Activated T-cell treated with anti-CD3 and anti-CD28 coated beads for 1 hour (primary cell): ENCODE measurements around the gene CCT3.
A peak's percentile ranks its signal among the peaks of the same experiment; 100 is the strongest.
"Not testable (repeated sequence)": the region's sequence is repeated elsewhere in the genome, so short reads cannot be mapped to it uniquely, and the experiment has no call there.

Experiments used
- DNase-seq: peaks from one replicate; pipeline ENCODE4 v3.0.0-alpha.2; 2020; ENCODE audit warnings: low read depth

CCT3 gene

DNA sequence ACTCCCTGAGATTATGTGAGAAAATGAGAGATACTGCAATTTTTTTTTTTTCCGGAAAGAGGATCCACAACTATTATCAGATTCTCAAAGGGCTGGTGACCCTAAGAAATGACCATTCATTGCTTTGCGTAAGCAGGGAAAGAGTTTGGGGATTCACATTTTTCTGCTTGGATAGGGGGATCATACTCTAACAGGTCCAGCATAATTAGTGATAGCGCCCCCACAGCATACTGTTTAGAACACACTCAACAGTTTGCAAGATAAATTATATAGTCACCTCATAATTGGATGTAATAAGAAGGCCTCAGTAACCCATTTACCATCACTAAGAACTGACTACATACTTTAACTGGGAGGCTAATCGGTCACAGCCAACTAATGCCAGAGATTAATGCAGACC lies 1.9 kb downstream of the CCT3 start:
- DNase-seq, result no peak

DNA sequence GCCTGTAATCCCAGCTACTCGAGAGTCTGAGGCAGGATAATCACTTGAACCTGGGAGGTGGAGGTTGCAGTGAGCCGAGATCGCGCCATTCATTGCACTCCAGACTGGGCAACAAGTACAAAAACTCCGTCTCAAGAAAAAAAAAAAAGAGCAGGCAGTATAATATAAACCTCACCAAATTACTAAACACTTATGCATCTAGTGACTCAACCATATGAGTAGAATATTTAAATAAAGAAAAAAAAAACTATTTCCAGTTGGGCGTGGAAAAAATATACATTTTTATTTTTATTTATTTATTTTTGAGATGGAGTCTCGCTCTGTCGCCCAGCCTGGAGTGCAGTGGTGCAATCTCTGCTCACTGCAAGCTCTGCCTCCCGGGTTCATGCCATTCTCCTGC lies 14.9 kb downstream of the CCT3 start:
- DNase-seq, result not testable (repeated sequence)

DNA sequence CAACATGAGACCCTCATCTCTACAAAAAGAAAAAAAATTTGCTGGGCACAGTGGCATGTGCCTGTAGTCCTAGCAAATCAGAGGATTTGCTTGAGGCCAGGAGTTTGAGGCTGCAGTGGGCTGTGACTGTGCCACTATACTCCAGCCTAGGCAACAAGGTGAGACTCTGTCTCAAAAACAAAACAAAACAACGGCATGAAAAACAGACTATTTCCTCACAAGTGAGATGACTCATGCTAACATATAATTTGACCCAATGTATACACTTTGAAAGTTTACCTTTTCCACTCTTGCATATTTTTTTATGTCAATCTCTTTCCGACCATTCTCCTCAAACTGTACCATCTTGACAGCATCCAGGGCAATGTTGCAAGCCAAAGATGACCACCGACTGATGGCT lies 17.5 kb downstream of the CCT3 start:
- DNase-seq, result no peak

DNA sequence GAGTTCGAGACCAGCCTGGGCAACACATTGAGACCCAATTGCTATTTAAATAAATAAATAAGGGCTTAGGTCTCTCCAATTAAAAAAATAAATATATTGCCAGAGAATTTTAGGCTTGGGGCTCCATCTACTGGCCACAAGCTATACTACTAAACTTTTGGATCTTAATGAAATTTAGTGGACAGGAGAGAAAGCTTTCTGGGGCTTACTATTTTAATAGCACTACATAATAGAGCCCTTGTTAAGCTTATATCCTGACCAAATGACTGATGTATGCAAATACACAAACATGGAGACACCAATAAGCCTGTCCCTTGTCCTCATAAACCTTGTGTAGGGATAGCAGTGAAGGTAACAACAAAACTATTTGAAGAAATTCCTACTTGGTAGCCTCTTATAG lies 18.4 kb downstream of the CCT3 start:
- no peak for DNase-seq

GRCh38 chr1:156316909-156317308 lies 21.2 kb downstream of the CCT3 start:
- DNase-seq, result no peak

DNA sequence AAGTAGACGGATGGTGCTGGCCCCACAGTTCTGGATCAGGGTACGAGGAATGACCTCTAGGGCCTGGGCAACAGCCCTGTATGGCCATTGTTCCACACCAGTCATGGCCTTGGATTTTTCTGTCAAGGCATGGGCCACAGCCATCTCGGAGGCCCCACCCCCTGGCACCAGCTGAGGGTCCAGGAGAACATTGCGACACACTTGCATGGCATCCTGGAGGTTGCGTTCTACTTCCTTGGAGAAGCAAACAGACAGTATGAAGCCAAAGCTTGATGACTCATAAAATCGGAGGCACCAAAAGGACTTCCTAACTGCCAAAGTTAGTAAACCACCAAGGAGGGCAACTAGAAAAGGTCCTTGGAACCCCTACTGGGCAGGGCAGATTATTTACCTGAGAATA lies 27.1 kb downstream of the CCT3 start:
- DNase-seq, result no peak

- DNase-seq, result no peak
These were observed 30.0 kb downstream of the CCT3 start for GRCh38 chr1:156308078-156308477.

GRCh38 chr1:156305215-156305614 lies 32.9 kb downstream of the CCT3 start:
- no peak for DNase-seq

DNA sequence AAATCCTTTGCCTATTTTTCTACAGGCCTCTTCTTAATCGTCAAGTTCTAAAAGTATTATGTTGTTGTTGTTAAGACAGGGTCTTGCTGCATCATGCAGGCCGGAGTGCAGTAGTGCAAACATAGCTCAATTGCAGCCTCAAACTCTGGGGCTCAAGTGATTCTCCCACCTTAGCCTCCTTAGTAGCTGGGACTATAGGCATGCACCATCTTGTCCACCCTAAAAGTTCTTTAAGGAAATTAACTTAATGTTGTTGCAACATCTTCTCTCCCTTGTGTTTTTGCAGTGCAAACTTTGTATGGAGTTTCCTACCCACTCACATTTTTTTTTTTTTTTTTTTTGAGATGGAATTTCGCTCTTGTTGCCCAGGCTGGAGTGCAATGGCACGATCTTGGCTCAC lies 34.9 kb downstream of the CCT3 start:
- DNase-seq, result no peak

DNA sequence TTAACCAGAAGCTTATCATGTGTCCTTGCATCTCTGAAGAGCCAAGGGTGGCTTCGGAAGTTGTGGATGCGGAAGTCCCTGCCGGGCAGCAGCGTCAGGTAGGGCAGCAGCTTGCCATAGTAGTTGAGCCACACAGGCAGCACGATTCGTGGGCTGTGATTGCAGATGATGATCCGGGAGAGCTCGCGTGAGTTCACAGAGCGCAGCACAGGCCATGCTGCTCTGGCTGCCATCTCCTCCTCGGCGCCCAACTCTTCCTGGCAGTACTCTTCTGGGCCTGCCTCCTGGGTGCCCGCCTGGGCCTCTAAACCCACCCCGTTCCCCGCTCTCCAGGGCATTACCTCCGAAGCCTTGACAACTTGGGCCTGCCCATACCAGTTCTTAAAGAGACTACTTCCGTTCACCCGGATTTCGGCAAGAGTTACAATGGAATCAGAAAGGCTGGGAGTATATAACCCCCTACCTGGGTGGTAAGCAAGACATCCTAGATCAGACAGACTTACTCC lies 39.2 kb downstream of the CCT3 start, which contains the start of gene VHLL:
Gene VHLL (minus strand): TSS at position 456 of the 506 bp plus-strand sequence. CDS start 118 bp downstream, at position 338.
- DNase-seq, result no peak

DNA sequence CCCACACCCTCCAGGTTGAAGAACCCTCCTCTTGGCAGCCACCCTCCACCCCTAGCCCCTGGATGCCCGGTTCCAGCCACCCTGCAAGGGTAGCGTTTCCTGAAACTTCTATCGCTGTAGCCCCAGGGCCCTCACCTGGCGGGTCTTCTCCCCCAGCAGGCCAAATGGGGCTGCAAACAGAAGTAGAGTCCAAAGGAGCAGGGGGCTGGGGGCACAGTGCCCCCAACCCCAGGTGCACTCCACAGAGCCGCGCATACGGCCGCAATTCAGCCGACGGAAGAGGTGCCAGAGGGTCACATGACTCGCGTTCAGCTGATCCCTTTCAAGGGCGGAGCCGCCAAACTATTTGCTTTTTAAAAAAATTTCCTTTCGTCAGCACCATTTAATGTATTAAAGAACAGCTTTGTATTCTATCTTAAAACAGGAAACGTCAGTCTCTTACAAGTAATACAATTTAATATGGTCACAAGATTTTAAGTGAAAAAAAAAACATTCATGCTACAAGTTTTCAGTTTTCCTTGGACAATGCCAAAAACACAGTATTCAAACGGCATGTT lies 42.6 kb downstream of the CCT3 start, which contains the start of gene GLMP:
Gene GLMP (minus strand): TSS at position 289 of the 557 bp plus-strand sequence. CDS start 34 bp downstream, at position 255.
- peak; percentile 41 for DNase-seq

- DNase-seq, result no peak
These were observed 44.2 kb downstream of the CCT3 start for GRCh38 chr1:156293895-156294294.

DNA sequence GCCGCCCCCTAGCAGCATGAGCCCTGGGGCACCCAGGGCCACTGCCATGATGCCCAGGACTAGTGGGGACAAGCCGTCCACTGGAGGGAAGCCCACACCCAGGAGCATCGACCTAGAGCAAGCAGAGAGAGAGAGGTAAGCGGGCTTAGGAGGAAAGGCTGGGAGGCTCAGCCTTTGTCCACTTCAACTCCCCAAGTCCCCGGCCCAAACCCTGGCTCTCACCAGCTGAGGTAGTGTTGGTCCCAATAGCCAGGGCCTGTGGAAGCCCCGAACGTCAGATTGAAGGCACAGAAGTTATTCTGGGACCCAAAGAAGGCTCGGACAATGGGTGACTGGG lies 45.0 kb downstream of the CCT3 start:
- no peak for DNase-seq

GRCh38 chr1:156291226-156292061 lies 46.6 kb downstream of the CCT3 start:
- DNase-seq, result no peak

DNA sequence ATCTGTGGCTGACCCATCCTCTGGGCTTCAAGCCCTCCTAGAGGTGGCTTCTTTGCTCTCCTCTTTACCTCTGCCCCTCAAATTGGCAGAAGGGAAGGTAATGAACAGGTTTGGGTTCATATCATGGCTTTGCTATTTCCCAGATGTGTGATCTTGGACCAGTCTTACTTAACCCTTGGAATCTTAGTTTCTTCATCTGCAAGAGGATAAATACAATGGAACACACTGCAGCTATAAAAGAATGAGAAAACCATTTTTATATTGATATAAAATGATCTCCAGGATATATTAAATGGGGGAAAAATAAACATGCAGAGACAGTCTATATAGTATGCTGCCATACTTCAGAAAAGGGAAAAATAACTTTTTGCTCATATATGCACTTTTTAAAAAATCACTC lies 48.2 kb downstream of the CCT3 start:
- DNase-seq, result no peak

- no peak for DNase-seq
These were observed 52.0 kb downstream of the CCT3 start for GRCh38 chr1:156286061-156286460.

DNA sequence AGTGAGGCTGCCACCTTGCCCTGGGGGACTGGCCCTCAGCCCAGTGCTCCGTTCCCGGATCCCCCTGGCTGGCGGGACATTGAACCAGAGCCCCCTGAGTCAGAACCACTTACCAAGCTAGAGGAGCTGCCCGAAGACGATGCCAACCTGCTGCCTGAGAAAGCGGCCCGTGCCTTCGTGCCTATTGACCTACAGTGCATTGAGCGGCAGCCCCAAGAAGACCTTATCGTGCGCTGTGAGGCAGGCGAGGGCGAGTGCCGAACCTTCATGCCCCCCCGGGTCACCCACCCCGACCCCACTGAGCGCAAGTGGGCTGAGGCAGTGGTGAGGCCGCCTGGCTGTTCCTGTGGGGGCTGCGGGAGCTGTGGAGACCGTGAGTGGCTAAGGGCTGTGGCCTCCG lies 52.7 kb downstream of the CCT3 start:
- no peak for DNase-seq

- DNase-seq, result no peak
These were observed 53.3 kb downstream of the CCT3 start for GRCh38 chr1:156284757-156285156.

DNA sequence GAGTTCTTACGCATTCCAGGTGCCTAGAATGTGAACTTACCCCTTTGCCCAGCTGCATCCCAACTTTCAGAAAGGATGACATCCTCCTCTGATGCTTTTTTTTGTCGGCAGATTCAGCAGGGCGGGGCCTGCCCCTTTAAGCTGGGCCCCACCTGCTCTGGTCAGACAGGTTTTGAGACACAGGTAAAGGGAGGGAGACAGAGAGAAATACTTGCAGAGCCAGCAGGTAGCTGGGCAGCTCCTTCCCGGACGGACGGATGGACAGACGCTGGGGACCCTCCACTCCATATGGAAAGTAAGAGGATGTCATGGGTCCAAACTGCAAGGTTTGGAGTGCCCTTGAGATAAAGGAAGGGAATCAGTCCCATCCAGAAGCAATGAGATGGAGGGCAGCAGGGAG lies 54.0 kb downstream of the CCT3 start, which contains the start of gene TMEM79:
Gene TMEM79 (plus strand): TSS at position 214 of the 400 bp plus-strand sequence. CDS start 902 bp downstream, outside the sequence.
- DNase-seq, result no peak

DNA sequence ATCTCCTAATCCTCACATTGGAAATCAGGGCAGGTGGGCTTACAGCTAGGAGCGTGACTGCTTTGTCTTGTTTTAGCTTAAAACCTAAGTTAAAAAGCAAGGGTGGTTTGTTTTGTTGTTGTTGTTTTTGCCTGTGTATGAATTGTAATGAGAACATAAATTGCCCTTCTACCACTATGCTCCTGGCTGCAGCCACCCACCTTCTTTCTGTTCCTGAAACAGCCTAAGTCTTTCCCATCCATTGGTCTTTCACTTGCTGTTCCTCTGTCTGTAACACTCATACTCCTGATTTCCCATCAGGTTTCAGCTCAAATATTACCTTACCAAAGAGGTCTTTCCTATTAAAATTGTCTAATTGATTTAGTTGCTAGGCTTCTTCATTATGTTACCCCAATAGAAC lies 54.6 kb downstream of the CCT3 start:
- no peak for DNase-seq

DNA sequence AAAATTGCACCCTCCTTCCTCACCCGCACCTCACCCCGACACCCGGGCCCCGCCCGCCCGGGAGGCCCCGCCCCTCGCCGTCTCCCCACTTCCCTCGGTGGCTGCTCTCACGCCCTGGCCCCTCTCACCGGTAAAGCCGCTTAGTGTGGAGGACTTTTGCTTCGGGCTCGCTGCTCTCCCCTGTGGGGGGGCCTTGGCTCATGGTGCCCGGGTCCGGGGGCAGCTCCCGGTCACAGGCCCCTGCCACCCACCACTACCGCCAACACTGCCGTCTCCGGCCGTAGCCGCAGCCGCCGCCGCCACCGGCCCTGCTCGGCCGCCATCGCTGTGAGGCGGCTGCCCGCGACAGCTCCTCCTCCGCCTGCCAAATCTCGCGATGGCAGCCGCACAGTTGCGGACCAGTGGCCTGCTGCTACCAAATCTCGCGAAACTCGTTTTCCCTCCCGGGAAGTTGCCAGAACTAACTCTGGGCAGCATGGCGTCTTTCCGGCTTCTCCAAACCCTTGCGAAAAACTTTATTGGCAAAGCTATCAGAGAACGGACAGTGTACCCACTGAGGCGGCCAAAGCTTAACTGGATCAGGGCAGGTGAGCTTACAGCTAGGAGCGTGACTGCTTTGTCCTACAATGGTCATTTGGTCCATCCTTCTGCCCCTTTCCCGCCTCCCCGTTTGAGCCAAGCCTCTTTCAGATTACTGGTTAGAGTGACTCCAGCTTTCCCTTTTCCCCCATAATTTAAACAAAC lies 55.4 kb downstream of the CCT3 start, which contains the start of gene SMG5:
Gene SMG5 (minus strand): TSS at position 347 of the 744 bp plus-strand sequence. CDS start 145 bp downstream, at position 202.
- peak; percentile 87 for DNase-seq

GRCh38 chr1:156281693-156282478 lies 56.2 kb downstream of the CCT3 start:
- DNase-seq, result no peak
